ENCODE measurements around the gene SEPTIN3.

Gene SEPTIN3

DNA sequence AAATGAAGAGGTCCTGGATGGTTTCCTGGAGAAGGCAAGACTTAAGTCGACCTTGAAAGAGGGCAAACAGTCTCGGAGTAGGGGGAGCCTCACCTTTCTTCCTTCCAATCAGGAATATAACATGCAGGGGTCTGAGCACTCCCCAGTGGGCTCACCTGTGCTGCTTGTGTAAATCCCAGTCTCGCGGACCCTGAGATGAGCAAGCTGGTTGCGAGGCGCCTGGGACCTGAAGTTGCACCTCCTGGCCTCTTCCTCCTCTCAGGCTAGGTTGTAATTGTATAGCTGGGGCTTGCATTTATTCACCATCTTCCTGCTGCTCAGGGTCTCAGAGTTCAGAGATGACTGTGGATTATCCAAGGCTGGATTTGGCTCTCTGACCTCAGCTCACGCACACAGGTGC, 21.9 kb downstream of the SEPTIN3 start:
- Histone ChIP-seq H3K27ac (no peak overlapping the region), H3K4me1 (ENCODE audit: control insufficient read depth in 1 of 2, insufficient read depth in 1 of 2, low read depth in 1 of 2, low read length in 1 of 2) (no peaks in the 10 kb centered on the region), H3K36me3 (no peaks in the 10 kb centered on the region), H3K4me3 (ENCODE audit: low read depth in 1 of 2, low read length in 1 of 2) (no peak overlapping the region), H3K27me3 (peaks cover 20% of the 10 kb centered on the region), H3K9me3 (no peaks in the 10 kb centered on the region)
- TF ChIP-seq, protein P1, sequence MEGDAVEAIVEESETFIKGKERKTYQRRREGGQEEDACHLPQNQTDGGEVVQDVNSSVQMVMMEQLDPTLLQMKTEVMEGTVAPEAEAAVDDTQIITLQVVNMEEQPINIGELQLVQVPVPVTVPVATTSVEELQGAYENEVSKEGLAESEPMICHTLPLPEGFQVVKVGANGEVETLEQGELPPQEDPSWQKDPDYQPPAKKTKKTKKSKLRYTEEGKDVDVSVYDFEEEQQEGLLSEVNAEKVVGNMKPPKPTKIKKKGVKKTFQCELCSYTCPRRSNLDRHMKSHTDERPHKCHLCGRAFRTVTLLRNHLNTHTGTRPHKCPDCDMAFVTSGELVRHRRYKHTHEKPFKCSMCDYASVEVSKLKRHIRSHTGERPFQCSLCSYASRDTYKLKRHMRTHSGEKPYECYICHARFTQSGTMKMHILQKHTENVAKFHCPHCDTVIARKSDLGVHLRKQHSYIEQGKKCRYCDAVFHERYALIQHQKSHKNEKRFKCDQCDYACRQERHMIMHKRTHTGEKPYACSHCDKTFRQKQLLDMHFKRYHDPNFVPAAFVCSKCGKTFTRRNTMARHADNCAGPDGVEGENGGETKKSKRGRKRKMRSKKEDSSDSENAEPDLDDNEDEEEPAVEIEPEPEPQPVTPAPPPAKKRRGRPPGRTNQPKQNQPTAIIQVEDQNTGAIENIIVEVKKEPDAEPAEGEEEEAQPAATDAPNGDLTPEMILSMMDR (IDR thresholded peaks at IDR 0.05): no peak

DNA sequence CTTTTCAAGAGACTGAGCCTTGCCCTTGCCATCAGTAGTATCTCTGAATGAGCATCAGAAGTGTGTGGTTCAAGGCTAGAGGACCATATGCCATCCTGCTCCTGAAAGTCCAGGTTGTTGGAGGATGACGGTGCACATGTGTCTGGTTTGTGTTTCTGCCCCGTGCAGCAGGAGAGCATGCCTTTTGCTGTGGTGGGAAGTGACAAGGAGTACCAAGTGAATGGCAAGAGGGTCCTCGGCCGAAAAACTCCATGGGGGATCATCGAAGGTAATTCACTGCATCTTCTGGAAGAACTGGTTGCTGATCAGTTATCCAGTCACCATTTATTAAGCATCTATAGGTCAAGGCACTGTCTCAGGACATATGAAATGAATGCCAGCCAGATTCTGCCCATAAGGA, 23.3 kb downstream of the SEPTIN3 start:
- H3K4me3 ChIP-seq (ENCODE audit: low read depth in 1 of 2, low read length in 1 of 2): no peak overlapping the region
- H3K4me1 ChIP-seq (ENCODE audit: control insufficient read depth in 1 of 2, insufficient read depth in 1 of 2, low read depth in 1 of 2, low read length in 1 of 2): no peaks in the 10 kb centered on the region
- TF ChIP-seq, protein P1 (IDR thresholded peaks at IDR 0.05): no peak
- no peaks in the 10 kb centered on the region for H3K36me3 ChIP-seq
- H3K27me3 ChIP-seq: peaks cover 34% of the 10 kb centered on the region
- H3K27ac ChIP-seq: no peak overlapping the region
- no peaks in the 10 kb centered on the region for H3K9me3 ChIP-seq

DNA sequence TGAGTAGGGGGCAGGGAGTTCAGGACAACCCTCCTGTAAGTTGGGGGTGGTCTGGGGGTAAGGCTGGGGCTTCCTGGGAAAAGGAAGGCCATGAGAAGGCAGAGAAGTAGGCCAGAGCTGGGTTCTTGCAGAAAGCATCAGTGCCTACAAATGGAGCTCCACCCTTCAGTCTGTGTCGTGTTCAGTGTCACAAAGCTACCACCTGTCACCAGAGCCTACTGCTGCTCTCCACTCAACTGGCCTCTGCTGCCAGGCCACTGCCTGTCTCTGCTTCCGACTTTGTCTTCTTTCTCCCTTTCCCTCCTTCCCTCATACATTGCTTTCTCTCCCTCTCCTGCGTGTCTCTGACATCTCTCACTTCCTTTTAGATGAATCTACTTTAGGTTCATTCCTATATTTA, 26.0 kb downstream of the SEPTIN3 start:
- H3K27ac ChIP-seq: no peak overlapping the region
- no peak overlapping the region for H3K4me3 ChIP-seq (ENCODE audit: low read depth in 1 of 2, low read length in 1 of 2)
- no peaks in the 10 kb centered on the region for H3K36me3 ChIP-seq
- TF ChIP-seq, protein P1 (IDR thresholded peaks at IDR 0.05): no peak
- H3K9me3 ChIP-seq: no peaks in the 10 kb centered on the region
- H3K27me3 ChIP-seq: peaks cover 36% of the 10 kb centered on the region
- H3K4me1 ChIP-seq (ENCODE audit: control insufficient read depth in 1 of 2, insufficient read depth in 1 of 2, low read depth in 1 of 2, low read length in 1 of 2): peaks cover 5 to 10% of the 10 kb centered on the region in 2 experiments

DNA sequence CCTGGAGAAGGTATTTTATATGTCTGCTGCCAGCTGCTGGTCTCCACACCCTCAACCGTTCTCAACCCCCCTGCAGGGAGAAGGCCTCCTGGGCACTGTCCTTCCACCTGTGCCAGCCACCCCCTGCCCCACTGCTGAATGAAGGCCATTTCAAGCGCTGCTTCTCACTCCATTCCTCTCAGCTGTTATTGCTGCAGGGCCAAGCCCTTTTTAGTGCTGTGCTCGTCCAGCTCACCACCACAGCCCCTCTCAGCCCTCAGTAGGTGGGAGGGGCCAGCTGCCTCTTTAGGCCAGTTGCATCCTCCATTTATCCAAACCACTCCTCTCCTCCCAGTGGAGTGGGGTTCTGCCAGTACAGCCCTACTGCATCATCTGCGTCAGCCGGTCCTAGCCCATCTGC, 27.6 kb downstream of the SEPTIN3 start:
- H3K27ac ChIP-seq: no peak overlapping the region
- H3K4me3 ChIP-seq (ENCODE audit: low read depth in 1 of 2, low read length in 1 of 2): no peak overlapping the region
- TF ChIP-seq, protein P1 (IDR thresholded peaks at IDR 0.05): no peak
- peaks cover 5 to 10% of the 10 kb centered on the region in 2 experiments for H3K4me1 ChIP-seq (ENCODE audit: control insufficient read depth in 1 of 2, insufficient read depth in 1 of 2, low read depth in 1 of 2, low read length in 1 of 2)
- peaks cover 29% of the 10 kb centered on the region for H3K27me3 ChIP-seq
- H3K9me3 ChIP-seq: no peaks in the 10 kb centered on the region
- no peaks in the 10 kb centered on the region for H3K36me3 ChIP-seq

DNA sequence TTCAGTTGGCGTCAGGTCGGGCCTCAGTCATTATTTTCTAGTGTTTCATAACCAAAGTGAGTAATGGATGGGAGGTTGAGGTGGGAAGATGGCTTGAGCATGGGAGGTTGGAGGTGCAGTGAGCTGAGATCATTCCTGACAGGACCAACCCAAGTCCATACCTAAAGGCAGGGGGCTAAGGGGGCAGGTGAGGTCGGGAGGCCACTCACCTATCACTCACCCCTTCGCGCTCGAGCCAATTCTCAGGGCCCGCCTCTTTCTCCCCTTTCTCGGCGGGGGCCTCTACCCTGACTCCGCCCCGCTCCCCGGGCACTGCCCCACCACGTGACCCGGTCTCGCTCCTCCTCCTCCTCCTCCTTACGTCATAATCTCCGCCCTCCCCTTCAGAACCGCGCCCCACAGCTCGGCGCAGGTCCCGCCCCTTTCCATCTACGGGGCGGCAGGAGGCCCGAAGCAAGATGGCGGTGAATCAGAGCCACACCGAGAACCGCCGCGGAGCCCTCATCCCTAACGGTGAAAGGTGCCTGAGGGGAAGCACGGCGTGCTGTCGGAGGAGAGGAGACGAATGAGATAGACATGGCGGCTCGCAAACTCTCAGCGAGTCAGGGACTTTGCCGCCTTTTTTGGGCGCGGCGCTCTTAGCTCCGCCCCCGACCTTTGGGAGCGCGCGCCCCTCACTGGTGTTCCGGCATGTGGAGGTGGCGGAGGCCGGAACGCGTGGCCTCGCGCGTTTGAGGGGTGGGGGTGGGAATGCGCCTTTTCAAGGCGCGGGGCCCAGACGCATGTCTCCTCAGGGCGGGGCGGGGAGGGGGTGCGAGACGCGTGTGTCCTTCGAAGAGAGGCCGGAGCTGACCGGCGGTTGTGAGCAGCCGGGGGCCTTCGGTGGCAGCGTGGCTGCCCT, 29.4 kb downstream of the SEPTIN3 start, which contains the start of gene WBP2NL:
WBP2NL (plus strand) TSS at position 428 of the 901 bp plus-strand sequence; CDS start at position 459, 31 bp downstream.
- no peaks in the 10 kb centered on the region for H3K9me3 ChIP-seq
- H3K4me3 ChIP-seq (ENCODE audit: low read depth in 1 of 2, low read length in 1 of 2): peak within 1 kb of the TSS; percentile 65 to 69
- peaks cover 5 to 10% of the 10 kb centered on the region in 2 experiments for H3K4me1 ChIP-seq (ENCODE audit: control insufficient read depth in 1 of 2, insufficient read depth in 1 of 2, low read depth in 1 of 2, low read length in 1 of 2)
- peaks cover 17% of the 10 kb centered on the region for H3K27me3 ChIP-seq
- TF ChIP-seq, protein P1 (IDR thresholded peaks at IDR 0.05): no peak
- H3K36me3 ChIP-seq: no peaks in the 10 kb centered on the region
- H3K27ac ChIP-seq: peak within 1 kb of the TSS; percentile 27

Data from neutrophil (primary cell).